Measurements from ENCODE around the gene PARD3. TPM values are rescaled to one million over a fixed set of nuclear protein-coding genes. Genes with fewer than 3 reads are reported as not detected.

The PARD3 gene
- total and polyA plus RNA-seq, 10 of the 15 experiments (the other 5 are each of a cell fraction or from before 2014, with no cell fraction given) = 2.6 to 43.1 (median 13.9) TPM

DNA sequence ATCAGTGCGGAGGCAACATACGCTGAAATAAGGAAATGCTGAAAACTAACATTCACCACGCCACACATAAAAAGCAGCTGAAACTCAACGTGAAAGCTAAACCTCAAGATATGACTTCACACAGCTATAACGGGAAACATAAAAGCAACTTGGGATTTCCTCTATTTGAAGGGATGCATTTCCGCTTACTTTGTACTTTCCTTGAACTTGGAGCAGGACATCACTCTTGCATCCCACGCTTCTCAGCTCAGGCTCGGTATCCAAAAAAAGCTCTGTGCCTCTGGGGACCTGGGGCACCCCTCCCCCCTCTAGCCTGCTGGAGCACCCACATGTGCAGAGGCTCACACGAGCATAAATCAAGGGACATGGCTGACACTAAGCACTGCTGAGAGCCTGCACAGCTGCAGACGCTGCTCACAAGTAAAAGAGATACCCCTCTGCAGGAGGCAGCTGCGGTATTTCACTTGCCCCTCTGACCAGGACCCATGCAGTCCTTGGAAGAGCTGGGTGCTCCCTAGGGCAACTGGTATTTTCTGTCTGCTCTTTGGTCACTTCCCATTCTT is 34.2 kb downstream of the PARD3 start (continued):
- TF ChIP-seq, protein P1, sequence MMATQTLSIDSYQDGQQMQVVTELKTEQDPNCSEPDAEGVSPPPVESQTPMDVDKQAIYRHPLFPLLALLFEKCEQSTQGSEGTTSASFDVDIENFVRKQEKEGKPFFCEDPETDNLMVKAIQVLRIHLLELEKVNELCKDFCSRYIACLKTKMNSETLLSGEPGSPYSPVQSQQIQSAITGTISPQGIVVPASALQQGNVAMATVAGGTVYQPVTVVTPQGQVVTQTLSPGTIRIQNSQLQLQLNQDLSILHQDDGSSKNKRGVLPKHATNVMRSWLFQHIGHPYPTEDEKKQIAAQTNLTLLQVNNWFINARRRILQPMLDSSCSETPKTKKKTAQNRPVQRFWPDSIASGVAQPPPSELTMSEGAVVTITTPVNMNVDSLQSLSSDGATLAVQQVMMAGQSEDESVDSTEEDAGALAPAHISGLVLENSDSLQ (IDR thresholded peaks at IDR 0.05) = peak; percentile 71; the same call in 1 of the 2 replicates
- TF ChIP-seq NFXL1 (IDR thresholded peaks at IDR 0.05; ENCODE audit: borderline replicate concordance) (no peak), EGR1 (IDR thresholded peaks at IDR 0.05; ENCODE audit: borderline replicate concordance in 1 of 2, low read depth in 2 of 2, low read length in 2 of 2) (0 out of 3 replicates have a peak, but pooled peaks of 1 of the 2 experiments have one; percentile 14), STAT1 (conservative IDR thresholded peaks at IDR 0.05) (no peak; the same call in 1 of the 2 replicates), TCF7 (IDR thresholded peaks at IDR 0.05; ENCODE audit: borderline replicate concordance) (peak; percentile 41; the same call in 1 of the 2 replicates), GATAD2B (conservative IDR thresholded peaks at IDR 0.05; ENCODE audit: low read depth) (peak; percentile 80), GABPA (IDR thresholded peaks at IDR 0.05; ENCODE audit: low read depth) (no peak; the same call in 1 of the 2 replicates), PAX8 (IDR thresholded peaks at IDR 0.05) (no peak), CBFB (IDR thresholded peaks at IDR 0.05; ENCODE audit: low read depth) (peak; percentile 50; the same call in 1 of the 2 replicates), ZNF217 (IDR thresholded peaks at IDR 0.05) (no peak), POLR2AphosphoS2 (IDR thresholded peaks at IDR 0.05; ENCODE audit: low read depth, low read length) (no peak), SMC3 (IDR thresholded peaks at IDR 0.05; ENCODE audit: borderline replicate concordance, low read length) (no peak), CEBPB (IDR thresholded peaks at IDR 0.05; ENCODE audit: borderline replicate concordance in 1 of 2, low read depth in 2 of 2, low read length in 2 of 2) (no peak), POLR2A (IDR thresholded peaks at IDR 0.05; ENCODE audit: low read depth, low read length) (peak; percentile 44; the same call in 1 of the 2 replicates), ZNF207 (IDR thresholded peaks at IDR 0.05; ENCODE audit: borderline replicate concordance) (peak; percentile 31; the same call in 1 of the 2 replicates)
- TF ChIP-seq, protein P2, sequence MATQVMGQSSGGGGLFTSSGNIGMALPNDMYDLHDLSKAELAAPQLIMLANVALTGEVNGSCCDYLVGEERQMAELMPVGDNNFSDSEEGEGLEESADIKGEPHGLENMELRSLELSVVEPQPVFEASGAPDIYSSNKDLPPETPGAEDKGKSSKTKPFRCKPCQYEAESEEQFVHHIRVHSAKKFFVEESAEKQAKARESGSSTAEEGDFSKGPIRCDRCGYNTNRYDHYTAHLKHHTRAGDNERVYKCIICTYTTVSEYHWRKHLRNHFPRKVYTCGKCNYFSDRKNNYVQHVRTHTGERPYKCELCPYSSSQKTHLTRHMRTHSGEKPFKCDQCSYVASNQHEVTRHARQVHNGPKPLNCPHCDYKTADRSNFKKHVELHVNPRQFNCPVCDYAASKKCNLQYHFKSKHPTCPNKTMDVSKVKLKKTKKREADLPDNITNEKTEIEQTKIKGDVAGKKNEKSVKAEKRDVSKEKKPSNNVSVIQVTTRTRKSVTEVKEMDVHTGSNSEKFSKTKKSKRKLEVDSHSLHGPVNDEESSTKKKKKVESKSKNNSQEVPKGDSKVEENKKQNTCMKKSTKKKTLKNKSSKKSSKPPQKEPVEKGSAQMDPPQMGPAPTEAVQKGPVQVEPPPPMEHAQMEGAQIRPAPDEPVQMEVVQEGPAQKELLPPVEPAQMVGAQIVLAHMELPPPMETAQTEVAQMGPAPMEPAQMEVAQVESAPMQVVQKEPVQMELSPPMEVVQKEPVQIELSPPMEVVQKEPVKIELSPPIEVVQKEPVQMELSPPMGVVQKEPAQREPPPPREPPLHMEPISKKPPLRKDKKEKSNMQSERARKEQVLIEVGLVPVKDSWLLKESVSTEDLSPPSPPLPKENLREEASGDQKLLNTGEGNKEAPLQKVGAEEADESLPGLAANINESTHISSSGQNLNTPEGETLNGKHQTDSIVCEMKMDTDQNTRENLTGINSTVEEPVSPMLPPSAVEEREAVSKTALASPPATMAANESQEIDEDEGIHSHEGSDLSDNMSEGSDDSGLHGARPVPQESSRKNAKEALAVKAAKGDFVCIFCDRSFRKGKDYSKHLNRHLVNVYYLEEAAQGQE (IDR thresholded peaks at IDR 0.05; ENCODE audit: low read depth, low read length) = no peak
- TF ChIP-seq, protein P3, sequence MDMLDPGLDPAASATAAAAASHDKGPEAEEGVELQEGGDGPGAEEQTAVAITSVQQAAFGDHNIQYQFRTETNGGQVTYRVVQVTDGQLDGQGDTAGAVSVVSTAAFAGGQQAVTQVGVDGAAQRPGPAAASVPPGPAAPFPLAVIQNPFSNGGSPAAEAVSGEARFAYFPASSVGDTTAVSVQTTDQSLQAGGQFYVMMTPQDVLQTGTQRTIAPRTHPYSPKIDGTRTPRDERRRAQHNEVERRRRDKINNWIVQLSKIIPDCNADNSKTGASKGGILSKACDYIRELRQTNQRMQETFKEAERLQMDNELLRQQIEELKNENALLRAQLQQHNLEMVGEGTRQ (IDR thresholded peaks at IDR 0.05; ENCODE audit: borderline replicate concordance, low read depth, low read length) = no peak
- TF ChIP-seq, protein P4, sequence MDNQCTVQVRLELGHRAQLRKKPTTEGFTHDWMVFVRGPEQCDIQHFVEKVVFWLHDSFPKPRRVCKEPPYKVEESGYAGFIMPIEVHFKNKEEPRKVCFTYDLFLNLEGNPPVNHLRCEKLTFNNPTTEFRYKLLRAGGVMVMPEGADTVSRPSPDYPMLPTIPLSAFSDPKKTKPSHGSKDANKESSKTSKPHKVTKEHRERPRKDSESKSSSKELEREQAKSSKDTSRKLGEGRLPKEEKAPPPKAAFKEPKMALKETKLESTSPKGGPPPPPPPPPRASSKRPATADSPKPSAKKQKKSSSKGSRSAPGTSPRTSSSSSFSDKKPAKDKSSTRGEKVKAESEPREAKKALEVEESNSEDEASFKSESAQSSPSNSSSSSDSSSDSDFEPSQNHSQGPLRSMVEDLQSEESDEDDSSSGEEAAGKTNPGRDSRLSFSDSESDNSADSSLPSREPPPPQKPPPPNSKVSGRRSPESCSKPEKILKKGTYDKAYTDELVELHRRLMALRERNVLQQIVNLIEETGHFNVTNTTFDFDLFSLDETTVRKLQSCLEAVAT (IDR thresholded peaks at IDR 0.05) = peak; percentile 65; the same call in 1 of the 2 replicates
- TF ChIP-seq, protein P5, sequence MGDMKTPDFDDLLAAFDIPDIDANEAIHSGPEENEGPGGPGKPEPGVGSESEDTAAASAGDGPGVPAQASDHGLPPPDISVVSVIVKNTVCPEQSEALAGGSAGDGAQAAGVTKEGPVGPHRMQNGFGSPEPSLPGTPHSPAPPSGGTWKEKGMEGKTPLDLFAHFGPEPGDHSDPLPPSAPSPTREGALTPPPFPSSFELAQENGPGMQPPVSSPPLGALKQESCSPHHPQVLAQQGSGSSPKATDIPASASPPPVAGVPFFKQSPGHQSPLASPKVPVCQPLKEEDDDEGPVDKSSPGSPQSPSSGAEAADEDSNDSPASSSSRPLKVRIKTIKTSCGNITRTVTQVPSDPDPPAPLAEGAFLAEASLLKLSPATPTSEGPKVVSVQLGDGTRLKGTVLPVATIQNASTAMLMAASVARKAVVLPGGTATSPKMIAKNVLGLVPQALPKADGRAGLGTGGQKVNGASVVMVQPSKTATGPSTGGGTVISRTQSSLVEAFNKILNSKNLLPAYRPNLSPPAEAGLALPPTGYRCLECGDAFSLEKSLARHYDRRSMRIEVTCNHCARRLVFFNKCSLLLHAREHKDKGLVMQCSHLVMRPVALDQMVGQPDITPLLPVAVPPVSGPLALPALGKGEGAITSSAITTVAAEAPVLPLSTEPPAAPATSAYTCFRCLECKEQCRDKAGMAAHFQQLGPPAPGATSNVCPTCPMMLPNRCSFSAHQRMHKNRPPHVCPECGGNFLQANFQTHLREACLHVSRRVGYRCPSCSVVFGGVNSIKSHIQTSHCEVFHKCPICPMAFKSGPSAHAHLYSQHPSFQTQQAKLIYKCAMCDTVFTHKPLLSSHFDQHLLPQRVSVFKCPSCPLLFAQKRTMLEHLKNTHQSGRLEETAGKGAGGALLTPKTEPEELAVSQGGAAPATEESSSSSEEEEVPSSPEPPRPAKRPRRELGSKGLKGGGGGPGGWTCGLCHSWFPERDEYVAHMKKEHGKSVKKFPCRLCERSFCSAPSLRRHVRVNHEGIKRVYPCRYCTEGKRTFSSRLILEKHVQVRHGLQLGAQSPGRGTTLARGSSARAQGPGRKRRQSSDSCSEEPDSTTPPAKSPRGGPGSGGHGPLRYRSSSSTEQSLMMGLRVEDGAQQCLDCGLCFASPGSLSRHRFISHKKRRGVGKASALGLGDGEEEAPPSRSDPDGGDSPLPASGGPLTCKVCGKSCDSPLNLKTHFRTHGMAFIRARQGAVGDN (IDR thresholded peaks at IDR 0.05) = no peak; the same call in 1 of the 2 replicates

All from GM12878 (cell line).